SHP77 (cell line): ENCODE measurements around the gene SSH2.
"Not testable (repeated sequence)": the region's sequence is repeated elsewhere in the genome, so short reads cannot be mapped to it uniquely, and the experiment has no call there.

ENCODE experiments used
- DNase-seq, 2 experiments: peaks; one replicate each; lab custom pipeline; 2025; lab: John Stamatoyannopoulos, UW

Gene SSH2

GRCh38 chr17:29779812-29780190 is 150.2 kb downstream of the SSH2 start:
- not testable (repeated sequence) for DNase-seq

- DNase-seq, result peak; percentile 27 to 44
Measured at GRCh38 chr17:29778956-29779811, 150.8 kb downstream of the SSH2 start.

DNA sequence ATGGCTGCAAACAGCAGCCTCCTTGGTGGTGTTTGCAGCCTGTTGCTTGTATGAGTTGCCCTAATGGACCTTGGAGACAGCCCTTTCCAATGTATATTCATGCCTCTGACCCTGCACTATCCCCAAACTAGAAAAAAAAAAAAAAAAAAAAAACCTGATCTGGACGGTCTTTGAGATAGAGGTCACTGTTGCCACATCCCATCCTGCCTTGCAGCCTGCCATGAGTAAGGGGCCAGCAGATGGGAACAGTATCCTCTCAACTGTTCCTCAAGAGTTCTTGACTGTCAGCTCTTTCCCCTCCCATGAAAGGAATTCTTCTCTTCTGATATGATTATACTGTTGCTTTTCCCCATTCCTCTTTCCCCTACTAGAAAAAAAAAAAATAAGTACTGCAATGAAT is 152.4 kb downstream of the SSH2 start:
- DNase-seq, result no peak

DNA sequence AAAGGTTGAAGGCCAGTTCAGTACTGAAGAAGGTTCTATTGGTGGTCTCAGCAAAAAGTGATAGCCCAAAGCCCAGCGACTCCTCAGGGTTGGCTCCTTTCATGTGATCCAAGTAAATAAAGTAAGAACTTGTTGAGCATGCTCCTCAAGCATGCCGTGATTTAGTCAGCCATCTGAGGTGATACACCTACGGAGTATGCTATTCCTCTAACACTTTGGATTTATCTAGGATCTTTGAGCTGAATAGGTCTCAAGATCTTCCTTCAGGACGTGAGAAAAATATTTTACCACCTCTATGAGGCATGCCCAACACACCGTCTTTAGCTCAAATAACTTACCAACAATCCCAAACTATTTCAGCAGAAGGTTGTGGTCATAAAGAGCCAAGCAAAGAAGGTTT is 154.0 kb downstream of the SSH2 start:
- no peak for DNase-seq

- no peak for DNase-seq
Measured at GRCh38 chr17:29772981-29773380, 157.0 kb downstream of the SSH2 start.

GRCh38 chr17:29771546-29771945 is 158.5 kb downstream of the SSH2 start:
- DNase-seq, result no peak

DNA sequence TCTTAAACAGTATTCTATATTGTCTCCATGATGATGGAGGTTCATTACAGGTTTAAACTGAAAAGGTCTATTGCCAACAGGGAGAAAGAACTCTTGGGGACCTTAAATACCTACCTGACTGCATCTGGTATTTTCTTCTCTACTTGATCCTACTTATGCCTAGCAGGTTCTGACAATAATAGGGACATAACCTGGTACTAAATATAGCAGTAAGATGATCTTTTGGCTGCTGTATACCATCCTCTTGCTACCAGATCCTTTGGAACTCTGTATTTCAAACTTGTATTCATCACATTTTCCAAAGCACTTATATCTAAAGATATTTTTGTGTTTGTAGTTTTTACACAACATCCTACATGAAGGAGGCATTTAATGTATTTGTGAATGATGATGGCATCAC is 160.8 kb downstream of the SSH2 start:
- DNase-seq, result no peak

DNA sequence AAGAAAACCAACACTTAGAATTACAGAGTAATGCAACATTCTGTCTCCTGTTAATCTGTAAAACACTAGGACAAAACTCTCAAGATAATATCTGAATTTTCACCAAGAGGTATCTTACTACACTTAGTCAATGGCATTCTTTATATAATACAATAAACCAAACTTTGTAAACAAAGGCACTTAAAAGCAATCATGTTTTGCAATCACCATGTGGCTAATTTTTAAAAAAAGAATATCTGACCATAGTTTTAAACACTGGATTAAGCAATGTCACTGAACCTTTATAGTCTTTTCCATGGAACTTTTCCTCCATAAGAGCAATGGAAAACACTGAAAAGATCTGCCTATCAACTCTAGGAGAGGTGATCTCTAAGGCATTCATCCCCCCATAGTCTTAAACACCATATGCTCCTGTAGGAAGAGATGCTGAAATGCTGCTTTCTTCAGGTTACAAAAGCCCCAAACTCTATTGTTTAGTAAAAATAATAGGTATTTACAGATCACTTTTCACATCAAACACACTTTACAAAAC is 163.2 kb downstream of the SSH2 start:
- DNase-seq, result no peak

- no peak for DNase-seq
Measured at GRCh38 chr17:29764748-29765147, 165.3 kb downstream of the SSH2 start.

DNA sequence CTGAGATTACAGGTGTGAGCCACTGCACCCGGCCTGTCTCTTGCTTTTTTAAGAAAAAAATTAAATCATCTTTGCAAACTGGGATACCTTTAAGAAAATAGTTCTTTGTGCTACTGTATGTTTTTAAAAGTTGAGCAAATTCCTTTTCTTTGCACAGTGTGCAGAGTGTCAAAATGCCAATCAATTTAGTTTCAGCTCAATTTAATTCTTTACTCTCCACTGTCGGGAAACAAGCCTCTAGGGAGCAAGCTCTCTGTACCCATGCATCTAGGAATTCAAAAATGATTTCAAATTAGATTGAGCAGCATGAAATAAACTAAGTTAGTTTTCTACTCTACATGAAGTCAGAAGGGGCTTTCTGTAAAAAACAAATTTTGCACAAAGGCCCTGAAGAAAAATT is 165.8 kb downstream of the SSH2 start:
- DNase-seq, result no peak

GRCh38 chr17:29763273-29763672 is 166.8 kb downstream of the SSH2 start:
- no peak for DNase-seq

GRCh38 chr17:29761040-29761761 is 168.8 kb downstream of the SSH2 start:
- peak; percentile 35 to 76 for DNase-seq

- no peak for DNase-seq
Measured at GRCh38 chr17:29760279-29761039, 169.6 kb downstream of the SSH2 start.

- no peak for DNase-seq
Measured at GRCh38 chr17:29758255-29758654, 171.8 kb downstream of the SSH2 start.

- no peak for DNase-seq
Measured at GRCh38 chr17:29757788-29758187, 172.2 kb downstream of the SSH2 start.

DNA sequence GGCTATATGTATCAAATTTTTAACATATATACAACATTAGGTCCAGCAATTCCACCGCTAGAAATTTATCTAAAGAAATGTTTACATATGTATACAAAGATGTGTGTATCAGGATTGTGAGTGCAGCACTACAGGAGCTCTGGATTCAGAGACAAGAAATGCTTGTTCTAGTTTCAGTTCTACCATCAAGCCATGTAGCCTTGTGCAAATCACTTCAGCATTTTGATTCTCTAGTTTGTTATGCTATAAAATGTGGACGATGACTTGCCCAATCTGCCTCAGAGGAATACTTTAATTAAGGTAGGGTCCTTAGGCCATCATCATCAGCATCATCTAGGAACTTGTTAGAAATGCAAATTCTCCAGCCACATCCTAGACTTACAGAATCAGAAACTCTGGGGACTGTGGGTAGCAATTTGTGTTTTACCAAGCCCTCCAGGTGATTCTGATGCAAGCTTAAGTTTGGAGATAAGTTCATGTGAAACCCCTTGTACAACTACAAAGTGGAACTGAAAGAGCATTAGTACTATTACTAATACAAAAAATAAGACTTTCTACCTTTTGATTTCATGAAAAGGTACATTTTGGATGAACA is 176.1 kb downstream of the SSH2 start:
- no peak for DNase-seq

DNA sequence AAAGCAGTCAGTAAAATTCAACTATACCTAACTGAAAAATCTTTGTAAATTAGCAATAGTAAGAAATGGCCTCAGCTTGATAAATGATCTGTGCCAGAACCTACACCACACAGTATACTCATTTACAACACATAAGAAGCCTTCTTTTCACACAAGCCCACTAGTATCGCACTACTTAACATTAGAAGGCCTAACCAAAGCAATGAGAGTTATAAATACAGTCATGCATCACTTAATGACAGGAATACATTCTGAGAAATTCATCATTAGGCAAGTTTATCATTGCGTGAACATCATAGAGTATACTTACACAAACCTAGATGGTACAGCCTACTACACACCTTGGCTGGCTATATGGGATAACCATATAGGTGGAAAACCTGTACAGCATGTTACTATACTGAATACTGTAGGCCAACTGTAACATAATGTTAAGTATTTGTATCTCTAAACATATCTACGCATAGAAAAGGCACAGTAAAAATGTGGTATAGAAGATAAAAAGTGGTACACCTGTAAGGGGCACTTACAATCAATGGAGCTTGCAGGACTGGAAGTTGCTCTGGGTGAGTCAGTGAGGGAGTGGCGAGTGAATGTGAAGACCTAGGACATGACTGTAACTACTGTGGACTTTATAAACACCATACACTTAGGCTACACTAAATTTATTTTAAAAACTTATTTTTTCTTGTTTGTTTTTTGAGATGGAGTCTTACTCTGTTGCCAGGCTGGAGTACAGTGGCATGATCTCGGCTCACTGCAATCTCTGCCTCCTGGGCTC is 180.8 kb downstream of the SSH2 start:
- DNase-seq, result no peak

DNA sequence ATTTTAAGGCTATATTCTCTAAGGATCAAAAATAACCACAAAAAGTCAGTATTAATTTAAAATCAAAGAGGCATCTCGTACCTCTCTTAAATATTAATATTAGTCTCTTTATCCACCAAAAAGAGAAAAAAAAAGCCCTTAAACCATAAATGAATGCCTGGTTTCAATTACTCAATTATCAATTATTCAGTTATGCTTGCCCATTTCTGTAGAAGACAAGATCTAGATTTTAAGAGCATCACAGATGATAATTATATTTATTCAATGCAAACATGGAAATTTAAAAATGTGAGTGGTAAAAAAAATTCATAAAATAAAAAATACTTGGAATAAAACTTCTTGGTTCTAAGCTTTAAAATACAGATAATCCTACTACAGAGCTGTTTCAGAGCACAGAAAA is 181.6 kb downstream of the SSH2 start:
- no peak for DNase-seq

DNA sequence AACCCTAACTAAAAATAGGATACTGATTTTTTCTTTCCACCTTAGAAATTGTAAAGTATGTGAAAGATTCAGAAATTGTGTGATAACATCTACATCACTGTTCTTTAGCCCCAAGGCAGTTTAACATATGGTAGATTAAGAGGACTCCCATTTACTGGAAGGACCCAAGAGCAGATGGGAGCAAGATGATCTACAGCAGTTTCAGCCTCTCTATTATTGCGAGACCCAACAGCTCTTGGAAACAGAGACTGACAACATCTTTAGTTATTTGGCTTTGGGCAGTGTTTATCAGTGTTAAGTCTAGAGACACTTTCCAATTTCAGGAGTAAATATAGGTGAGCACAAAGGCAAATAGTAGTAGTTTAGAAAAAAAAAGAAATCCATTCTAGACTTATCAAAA is 182.4 kb downstream of the SSH2 start:
- DNase-seq, result no peak

GRCh38 chr17:29746669-29747068 is 183.4 kb downstream of the SSH2 start:
- no peak for DNase-seq

DNA sequence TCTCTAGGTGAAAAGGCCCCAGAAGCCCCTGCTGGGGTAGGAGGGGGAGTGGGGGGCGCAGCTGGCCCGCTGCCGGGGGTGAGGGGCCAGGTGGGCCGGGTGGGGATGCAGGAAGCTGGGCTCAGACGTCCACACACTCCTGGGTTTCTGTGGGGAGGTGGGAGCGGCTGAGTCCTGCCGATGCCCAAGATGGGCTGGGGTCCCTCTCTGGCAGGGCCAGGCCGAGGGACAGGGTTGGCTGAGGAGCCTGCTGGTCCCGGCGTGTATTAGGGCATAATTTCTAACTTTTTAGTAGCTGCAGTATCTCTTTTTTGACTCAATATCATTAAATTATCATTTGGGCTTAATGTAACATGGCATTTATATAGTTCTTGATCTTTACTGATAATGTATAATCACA is 185.9 kb downstream of the SSH2 start:
- DNase-seq, result no peak
